GM12892 (cell line): Measurements from ENCODE around the gene RALY.

Experiments
- POLR2A ChIP-seq: IDR thresholded peaks from 2 replicates; pipeline ENCODE4 v1.6.1; 2011; ENCODE audit warnings: low read depth, low read length, control low read depth
- TAF1 ChIP-seq: IDR thresholded peaks from 2 replicates; pipeline ENCODE4 v1.6.1; 2011; ENCODE audit warnings: low read depth, mild to moderate bottlenecking, control low read depth, low read length, borderline replicate concordance

DNA sequence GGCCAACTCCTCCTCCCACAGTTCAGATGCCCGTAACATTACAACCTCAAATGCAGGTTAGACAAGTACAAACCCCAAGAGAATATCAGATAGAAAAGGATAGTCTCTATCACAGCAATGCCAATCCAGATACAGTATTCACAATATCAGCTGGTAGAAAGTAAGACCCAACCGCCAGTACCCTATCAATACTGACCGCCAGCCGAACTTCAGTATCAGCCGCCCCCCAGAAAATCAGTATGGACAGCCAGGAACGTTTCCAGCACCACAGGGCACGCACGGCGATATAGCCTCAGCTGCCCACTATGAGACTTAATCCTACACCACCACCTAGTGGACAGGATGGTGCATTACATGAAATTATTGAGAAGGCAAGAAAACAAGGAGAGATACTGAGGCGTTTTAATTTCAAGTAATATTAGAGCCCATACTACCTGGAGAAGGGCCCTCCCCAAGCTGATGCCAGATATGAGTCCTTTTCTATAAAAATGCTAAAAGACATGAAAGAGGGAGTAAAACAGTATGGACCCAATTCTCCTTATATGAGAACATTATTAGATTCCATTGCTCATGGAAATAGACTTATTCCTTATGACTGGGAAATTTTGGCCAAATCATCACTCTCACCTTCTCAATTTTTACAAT lies 135.9 kb downstream of the RALY start:
- TF ChIP-seq POLR2A = no peak
- no peak for TF ChIP-seq TAF1
